Measurements from ENCODE around the gene ZBTB7C.

GRCh38 chr18:48442761-48443160 is 33.6 kb upstream of the ZBTB7C start:
- TF ChIP-seq CTCF (IDR thresholded peaks at IDR 0.05; ENCODE audit: insufficient read depth, low read length, poor library complexity, severe bottlenecking), result no peak
- no peak for TF ChIP-seq EZH2phosphoT487 (conservative IDR thresholded peaks at IDR 0.05; ENCODE audit: low read length)

Data from SU-DHL-6 (cell line).